HG03196 (cell line): ENCODE results near the gene PRTFDC1.
"Not testable (repeated sequence)": the region's sequence is repeated elsewhere in the genome, so short reads cannot be mapped to it uniquely, and the experiment has no call there.

Source experiments
- ATAC-seq: cut with Tn5 transposase; IDR thresholded peaks from one replicate; pipeline ENCODE4 v1.9.1; 2021; ENCODE audit not compliant: unreplicated experiment

The PRTFDC1 gene

GRCh38 chr10:24966962-24967481 is 14.6 kb upstream of the PRTFDC1 start:
- no peak for ATAC-seq

- ATAC-seq: no peak
Observed at GRCh38 chr10:24965051-24965450, 12.6 kb upstream of the PRTFDC1 start.

- no peak for ATAC-seq
Observed at GRCh38 chr10:24963521-24964041, 11.2 kb upstream of the PRTFDC1 start.

GRCh38 chr10:24962995-24963394 is 10.6 kb upstream of the PRTFDC1 start:
- ATAC-seq: no peak

- ATAC-seq: no peak
Observed at GRCh38 chr10:24961582-24961981, 9.2 kb upstream of the PRTFDC1 start.

- ATAC-seq: no peak
Observed at GRCh38 chr10:24959382-24959730, 7.0 kb upstream of the PRTFDC1 start.

- ATAC-seq: no peak
Observed at GRCh38 chr10:24958721-24959381, 6.4 kb upstream of the PRTFDC1 start.

- ATAC-seq: no peak
Observed at GRCh38 chr10:24958091-24958720, 5.8 kb upstream of the PRTFDC1 start.

- ATAC-seq: not testable (repeated sequence)
Observed at GRCh38 chr10:24957624-24958051, 5.2 kb upstream of the PRTFDC1 start.

GRCh38 chr10:24953675-24954074 is 1.3 kb upstream of the PRTFDC1 start:
- no peak for ATAC-seq

GRCh38 chr10:24952707-24953645 is 570 bp upstream of the PRTFDC1 start:
- no peak for ATAC-seq

- no peak for ATAC-seq
Observed at GRCh38 chr10:24951201-24952142, 934 bp downstream of the PRTFDC1 start.

- ATAC-seq: no peak
Observed at GRCh38 chr10:24950439-24950838, 2.0 kb downstream of the PRTFDC1 start.

- ATAC-seq: no peak
Observed at GRCh38 chr10:24949616-24950015, 2.8 kb downstream of the PRTFDC1 start.

GRCh38 chr10:24947304-24948097 is 4.9 kb downstream of the PRTFDC1 start:
- peak; percentile 70 for ATAC-seq

- ATAC-seq: no peak
Observed at GRCh38 chr10:24944512-24945255, 7.7 kb downstream of the PRTFDC1 start.

- ATAC-seq: no peak
Observed at GRCh38 chr10:24938525-24938924, 13.9 kb downstream of the PRTFDC1 start.

- no peak for ATAC-seq
Observed at GRCh38 chr10:24938076-24938475, 14.3 kb downstream of the PRTFDC1 start.
